Pons (tissue), 1 donor: ENCODE measurements around the gene SYNGR2.

Experiments
- DNase-seq: peaks from one replicate; pipeline ENCODE4 v3.0.0-alpha.2; 2016; ENCODE audit warnings: low spot score

Gene SYNGR2

GRCh38 chr17:78204387-78205123 lies 36.2 kb downstream of the SYNGR2 start:
- DNase-seq: no peak

GRCh38 chr17:78205124-78205775 lies 36.9 kb downstream of the SYNGR2 start:
- no peak for DNase-seq

- DNase-seq: no peak
These were observed 37.9 kb downstream of the SYNGR2 start for GRCh38 chr17:78206298-78206697.

- peak; percentile 85 for DNase-seq
These were observed 40.1 kb downstream of the SYNGR2 start for GRCh38 chr17:78208486-78208885.

- no peak for DNase-seq
These were observed 41.7 kb downstream of the SYNGR2 start for GRCh38 chr17:78210111-78210510.

- no peak for DNase-seq
These were observed 42.7 kb downstream of the SYNGR2 start for GRCh38 chr17:78211032-78211431.

GRCh38 chr17:78214016-78214705 lies 45.8 kb downstream of the SYNGR2 start, which contains the start of gene BIRC5:
TSS of gene BIRC5 (plus strand) at chr17:78214253. CDS start at chr17:78214317, 64 bp downstream.
- peak; percentile 75 for DNase-seq

GRCh38 chr17:78214706-78215061 lies 46.3 kb downstream of the SYNGR2 start:
- DNase-seq: no peak

GRCh38 chr17:78219396-78220150 lies 51.2 kb downstream of the SYNGR2 start:
- no peak for DNase-seq
